Measurements from ENCODE around the gene ZNF777.

GRCh38 chr7:149433124-149433523, 27.7 kb downstream of the ZNF777 start:
- TF ChIP-seq, protein P1, sequence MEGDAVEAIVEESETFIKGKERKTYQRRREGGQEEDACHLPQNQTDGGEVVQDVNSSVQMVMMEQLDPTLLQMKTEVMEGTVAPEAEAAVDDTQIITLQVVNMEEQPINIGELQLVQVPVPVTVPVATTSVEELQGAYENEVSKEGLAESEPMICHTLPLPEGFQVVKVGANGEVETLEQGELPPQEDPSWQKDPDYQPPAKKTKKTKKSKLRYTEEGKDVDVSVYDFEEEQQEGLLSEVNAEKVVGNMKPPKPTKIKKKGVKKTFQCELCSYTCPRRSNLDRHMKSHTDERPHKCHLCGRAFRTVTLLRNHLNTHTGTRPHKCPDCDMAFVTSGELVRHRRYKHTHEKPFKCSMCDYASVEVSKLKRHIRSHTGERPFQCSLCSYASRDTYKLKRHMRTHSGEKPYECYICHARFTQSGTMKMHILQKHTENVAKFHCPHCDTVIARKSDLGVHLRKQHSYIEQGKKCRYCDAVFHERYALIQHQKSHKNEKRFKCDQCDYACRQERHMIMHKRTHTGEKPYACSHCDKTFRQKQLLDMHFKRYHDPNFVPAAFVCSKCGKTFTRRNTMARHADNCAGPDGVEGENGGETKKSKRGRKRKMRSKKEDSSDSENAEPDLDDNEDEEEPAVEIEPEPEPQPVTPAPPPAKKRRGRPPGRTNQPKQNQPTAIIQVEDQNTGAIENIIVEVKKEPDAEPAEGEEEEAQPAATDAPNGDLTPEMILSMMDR (IDR thresholded peaks at IDR 0.05) = no peak
- TF ChIP-seq POLR2A (IDR thresholded peaks at IDR 0.05) = no peak
